Endothelial cell of umbilical vein (primary cell): ENCODE results near the gene WRAP73. TPM values are rescaled to one million over a fixed set of nuclear protein-coding genes. Genes with fewer than 3 reads are reported as not detected.

Source experiments
- BruUV-seq: library from RNA; stranded (reverse); fragments of 400-500 nt; replicated peaks from 2 replicates; lab custom pipeline; 2021; lab: Mats Ljungman, UMichigan
- CTCF ChIA-PET: fragments of 300-600, 350-600 bp; sonication (Branson Sonifier 250); formaldehyde crosslinking; loops from one replicate; lab custom pipeline; 2021; ENCODE audit warnings: antibody characterized with exemption, inconsistent platforms; lab: Charles Lee
- POLR2A ChIA-PET: fragments of 300-600, 350-600 bp; sonication (Branson Sonifier 250); formaldehyde crosslinking; loops from one replicate; lab custom pipeline; 2021; ENCODE audit warnings: antibody characterized with exemption, inconsistent platforms; lab: Charles Lee
- DNase-seq: peaks from one replicate; pipeline ENCODE4 v3.0.0-alpha.2; 2011; ENCODE audit warnings: low read depth, low spot score
- FAIRE-seq: peaks from 2 replicates; lab custom pipeline; 2011; peaks lifted over from hg19 to GRCh38; lab: Jason Lieb, UNC
- H2AFZ ChIP-seq: 2 replicates; pipeline ENCODE4 v1.6.0; 2012; ENCODE audit warnings: low read depth, low read length, control low read depth, inconsistent platforms
- H3K27ac ChIP-seq: 2 replicates; pipeline ENCODE4 v1.5.1; 2011; ENCODE audit warnings: low read depth, mild to moderate bottlenecking, control low read depth, low read length, moderate library complexity; ENCODE audit not compliant: insufficient read depth
- H3K27me3 ChIP-seq, 2 experiments: 2 replicates each; pipeline versions ENCODE4 v1.6.0 to v1.6.1; 2011; ENCODE audit warnings: low read length in 2 of 2, mixed read lengths in 1 of 2; ENCODE audit not compliant: control insufficient read depth in 2 of 2, insufficient read depth in 2 of 2
- H3K36me3 ChIP-seq, 2 experiments: 2 replicates in 1 of 2; 3 replicates in 1 of 2; pipeline ENCODE4 v1.5.1; 2011; ENCODE audit warnings: low read length in 2 of 2, mild to moderate bottlenecking in 1 of 2, moderate library complexity in 1 of 2; ENCODE audit not compliant: control insufficient read depth in 2 of 2, insufficient read depth in 2 of 2; ENCODE audit errors: extremely low read depth in 1 of 2
- H3K4me1 ChIP-seq: 3 replicates; pipeline ENCODE4 v1.5.1; 2011; ENCODE audit warnings: mild to moderate bottlenecking, low read length; ENCODE audit not compliant: control insufficient read depth, insufficient read depth; ENCODE audit errors: extremely low read depth
- H3K4me2 ChIP-seq: 2 replicates; pipeline ENCODE4 v1.6.1; 2011; ENCODE audit warnings: low read length, control low read depth, mixed read lengths; ENCODE audit not compliant: insufficient read depth
- H3K4me3 ChIP-seq, 3 experiments: fragments of 200-600 bp in 1 of 3; sonication (generic), shearing (Covaris generic) in 1 of 3; replicated peaks in 1 of 3; 2 replicates each; pipeline ENCODE4 v1.5.1; 2011 to 2016; ENCODE audit warnings: control low read depth in 3 of 3, low read length in 3 of 3, mild to moderate bottlenecking in 2 of 3, inconsistent platforms in 1 of 3, low read depth in 1 of 3, moderate library complexity in 1 of 3; ENCODE audit not compliant: insufficient read depth in 1 of 3
- H3K79me2 ChIP-seq: 2 replicates; pipeline ENCODE4 v1.6.0; 2012; ENCODE audit warnings: low read length, inconsistent platforms; ENCODE audit not compliant: control insufficient read depth, insufficient read depth
- H3K9ac ChIP-seq: replicated peaks from 2 replicates; pipeline ENCODE3; 2011; ENCODE audit warnings: low read length, control low read depth; ENCODE audit not compliant: insufficient read depth; ENCODE audit errors: extremely low read depth
- H3K9me1 ChIP-seq: replicated peaks from 3 replicates; pipeline ENCODE4 v1.6.0; 2011; ENCODE audit warnings: mild to moderate bottlenecking, low read length; ENCODE audit not compliant: control insufficient read depth, insufficient read depth; ENCODE audit errors: extremely low read depth
- H3K9me3 ChIP-seq: replicated peaks from 2 replicates; pipeline ENCODE4 v1.5.1; 2012; ENCODE audit warnings: low read length, inconsistent platforms; ENCODE audit not compliant: control insufficient read depth, insufficient read depth
- H4K20me1 ChIP-seq: replicated peaks from 2 replicates; pipeline ENCODE3; 2011; ENCODE audit warnings: mild to moderate bottlenecking, low read length; ENCODE audit not compliant: control insufficient read depth, insufficient read depth; ENCODE audit errors: extremely low read depth
- CTCF ChIP-seq, 2 donors: IDR thresholded peaks; 1 replicate in 1 of 2; 2 replicates in 1 of 2; pipeline ENCODE4 v1.5.1; 2011; ENCODE audit warnings: low read length in 2 of 2, mild to moderate bottlenecking in 2 of 2, moderate library complexity in 2 of 2, control low read depth in 1 of 2, inconsistent platforms in 1 of 2, low read depth in 1 of 2; ENCODE audit not compliant: insufficient read depth in 1 of 2; ENCODE audit errors: extremely low read depth in 1 of 2
- EZH2 ChIP-seq: IDR thresholded peaks from 2 replicates; pipeline ENCODE4 v1.6.1; 2012; ENCODE audit warnings: borderline replicate concordance, low read depth, mild to moderate bottlenecking, moderate library complexity, low read length, inconsistent platforms; ENCODE audit not compliant: severe bottlenecking
- GATA2 ChIP-seq: IDR thresholded peaks from 2 replicates; pipeline ENCODE4 v1.7.0; 2011; ENCODE audit warnings: low read depth, mild to moderate bottlenecking, moderate library complexity, mixed read lengths, low read length; ENCODE audit not compliant: insufficient read length, insufficient read depth
- JUN ChIP-seq: IDR thresholded peaks from 2 replicates; pipeline ENCODE4 v1.6.1; 2011; ENCODE audit warnings: borderline replicate concordance, low read depth; ENCODE audit not compliant: insufficient read length, insufficient read depth
- MYC ChIP-seq: IDR thresholded peaks from one replicate; pipeline ENCODE4 v1.6.1; 2011; ENCODE audit warnings: mild to moderate bottlenecking, low read depth, low read length
- dilution Hi-C: fragments of 300-500 bp; cut with MboI; formaldehyde crosslinking; loops from one replicate; pipeline ENCODE4 v1.15.0; 2019; ENCODE audit warnings: low sequenced_read_pairs; ENCODE audit not compliant: extremely low pct_ligation_motif_present
- intact Hi-C: fragments of 100-400 bp; cut with micrococcal nuclease; formaldehyde crosslinking; loops from one replicate; pipeline ENCODE4 v1.10.0; 2022
- polyA plus RNA-seq, 4 experiments: library from polyadenylated mRNA; depleted of rRNA in 3 of 4; stranded (reverse) in 3 of 4; unstranded in 1 of 4; fragments of >200 nt; gene quantifications; 2 replicates each; pipeline versions ENCODE4 v1.2.1 to v1.2.3, GENCODE V29; 2011 to 2012; ENCODE audit warnings: missing spikeins in 1 of 4
- total RNA-seq: library from RNA; stranded (reverse); gene quantifications from 2 replicates; pipeline ENCODE4 v1.2.3, GENCODE V29; 2021

WRAP73 gene
- total and polyA plus RNA-seq, 2 donors (not counting 3 experiments of a cell fraction or from before 2014, with no cell fraction given): 23.0 to 50.7 TPM

- DNase-seq (no peak), FAIRE-seq (no peak)
- Histone ChIP-seq H3K36me3 (no peaks in the 10 kb centered on the region), H2AFZ (no peak overlapping the region), H3K9me3 (no peaks in the 10 kb centered on the region), H3K4me3 (no peak overlapping the region), H3K4me1 (peaks cover 14% of the 10 kb centered on the region), H4K20me1 (no peaks in the 10 kb centered on the region), H3K79me2 (no peaks in the 10 kb centered on the region), H3K27ac (no peak overlapping the region), H3K9ac (no peak overlapping the region), H3K27me3 (no peaks in the 10 kb centered on the region), H3K4me2 (no peak overlapping the region), H3K9me1 (no peaks in the 10 kb centered on the region)
- dilution Hi-C loops: no loop called here
- POLR2A ChIA-PET: no interaction called here
- CTCF ChIA-PET: interaction anchor here (0.6 to 6.2 kb wide), 10 partner anchors 11 to 136 kb away, joined by 3 to 139 read pairs (median 5); no protein-coding TSS in a partner anchor
- TF ChIP-seq GATA2 (no peak), MYC (no peak), CTCF (IDR thresholded peaks at IDR 0.05; ENCODE audit: extremely low read depth in 1 of 2, insufficient read depth in 1 of 2, low read depth in 1 of 2, low read length in 2 of 2) (peak in 1 of 2 donors; percentile 27), JUN (no peak), EZH2 (no peak)
- intact Hi-C loops: loop anchor here (2.0 kb wide), 1 partner anchor 62 kb away; the partner anchor contains the start of gene WRAP73
- no TSS peak for BruUV-seq
Measured at GRCh38 chr1:3588395-3588794, 61.5 kb downstream of the WRAP73 start.
